Stimulated activated CD8-positive, alpha-beta memory T cell treated with anti-CD3 and anti-CD28 coated beads, Interleukin-12 subunit alpha, Interleukin-12 subunit beta, amount 100 ng/mL, for 24 hours (primary cell): ENCODE results near the gene USB1.

Experiments
- DNase-seq: peaks from one replicate; pipeline ENCODE4 v3.0.0-alpha.2; 2020; ENCODE audit errors: extremely low read depth

USB1 gene, protein sequence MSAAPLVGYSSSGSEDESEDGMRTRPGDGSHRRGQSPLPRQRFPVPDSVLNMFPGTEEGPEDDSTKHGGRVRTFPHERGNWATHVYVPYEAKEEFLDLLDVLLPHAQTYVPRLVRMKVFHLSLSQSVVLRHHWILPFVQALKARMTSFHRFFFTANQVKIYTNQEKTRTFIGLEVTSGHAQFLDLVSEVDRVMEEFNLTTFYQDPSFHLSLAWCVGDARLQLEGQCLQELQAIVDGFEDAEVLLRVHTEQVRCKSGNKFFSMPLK

DNA sequence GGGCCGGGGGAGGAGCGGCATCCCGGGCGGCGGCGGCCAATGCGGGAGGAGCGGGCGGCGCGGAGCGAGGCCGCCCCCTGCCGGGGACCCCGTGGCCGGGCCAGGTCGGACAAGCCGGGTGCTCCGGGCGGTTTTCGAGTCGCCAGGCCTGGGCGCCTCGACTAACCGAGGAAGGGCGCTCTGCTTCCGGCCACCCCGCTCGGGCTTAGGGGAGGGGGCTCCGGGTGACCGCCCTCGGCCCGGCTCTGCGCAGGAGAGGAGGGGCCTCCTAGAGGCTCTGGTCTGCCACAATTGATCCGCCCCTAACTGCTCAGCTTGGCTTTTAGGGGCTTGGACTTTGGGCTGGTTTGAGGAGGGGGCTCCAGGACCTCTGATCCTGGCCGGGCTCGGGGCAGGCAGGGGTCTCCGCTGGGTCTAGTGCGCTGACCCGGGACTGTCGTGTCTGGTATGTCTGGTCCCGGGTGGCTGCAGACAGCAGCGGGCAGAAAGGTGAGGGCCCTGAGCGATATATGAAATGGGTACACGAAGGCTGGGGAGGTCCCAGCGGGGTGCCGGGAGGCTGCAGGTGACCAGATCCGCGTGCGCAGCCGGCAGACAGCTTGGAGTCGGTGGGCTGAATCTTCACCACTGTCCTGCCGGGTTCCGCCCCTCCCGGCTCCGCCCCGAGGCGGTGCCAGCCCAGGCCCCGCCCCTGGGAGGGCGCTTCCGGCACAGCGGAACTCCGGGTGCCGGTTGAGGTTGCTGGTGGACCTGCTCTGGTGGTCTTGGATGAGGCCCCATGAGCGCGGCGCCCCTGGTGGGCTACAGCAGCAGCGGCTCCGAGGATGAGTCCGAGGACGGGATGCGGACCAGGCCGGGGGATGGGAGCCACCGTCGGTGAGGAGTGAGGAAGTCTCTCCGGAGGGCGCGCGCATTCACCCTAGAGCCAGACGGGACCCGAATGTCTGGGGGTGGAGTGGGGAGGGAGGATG lies at the start of gene USB1:
Gene USB1 (plus strand): TSS at position 702 of the 971 bp plus-strand sequence. CDS start 77 bp downstream, at position 779.
- DNase-seq: peak; percentile 64

DNA sequence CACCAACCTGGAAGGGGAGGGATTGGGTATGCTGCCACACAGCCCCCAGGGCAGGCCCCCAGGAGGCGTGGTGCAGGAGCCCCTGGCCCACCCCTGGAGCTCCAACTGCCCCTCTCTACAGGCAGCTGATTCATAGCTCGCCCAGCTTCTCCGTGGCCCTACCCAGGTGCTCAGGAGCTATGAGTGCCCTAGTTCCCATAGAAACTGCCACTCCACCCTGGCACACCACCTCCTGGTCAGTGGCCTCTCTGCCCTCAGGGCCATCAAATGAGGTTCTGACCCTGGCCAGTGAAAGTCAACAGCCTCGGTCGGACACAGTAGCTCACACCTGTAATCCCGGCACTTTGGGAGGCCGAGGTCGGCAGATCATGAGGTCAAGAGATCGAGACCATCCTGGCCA lies 48.3 kb upstream of the USB1 start:
- DNase-seq: no peak

DNA sequence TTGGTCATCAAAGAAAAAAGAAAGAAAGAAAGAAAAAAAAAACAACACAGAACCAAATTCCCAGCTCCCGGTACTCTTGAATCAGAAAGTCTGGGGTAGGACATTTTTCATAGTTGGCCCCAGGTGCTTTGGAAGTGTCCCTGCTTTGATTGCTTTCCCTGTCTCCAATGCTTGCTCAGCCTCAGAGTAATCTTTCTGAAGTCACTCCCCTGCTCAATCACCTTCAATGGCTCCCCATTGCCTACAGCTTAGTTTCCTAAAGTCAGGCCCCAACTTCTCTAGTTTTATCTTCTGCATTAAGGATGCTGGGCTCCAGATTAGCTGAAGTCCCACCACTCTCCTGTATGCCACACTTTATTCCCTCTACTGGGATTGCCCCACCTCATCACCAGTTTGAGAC lies 47.4 kb upstream of the USB1 start:
- DNase-seq: no peak

DNA sequence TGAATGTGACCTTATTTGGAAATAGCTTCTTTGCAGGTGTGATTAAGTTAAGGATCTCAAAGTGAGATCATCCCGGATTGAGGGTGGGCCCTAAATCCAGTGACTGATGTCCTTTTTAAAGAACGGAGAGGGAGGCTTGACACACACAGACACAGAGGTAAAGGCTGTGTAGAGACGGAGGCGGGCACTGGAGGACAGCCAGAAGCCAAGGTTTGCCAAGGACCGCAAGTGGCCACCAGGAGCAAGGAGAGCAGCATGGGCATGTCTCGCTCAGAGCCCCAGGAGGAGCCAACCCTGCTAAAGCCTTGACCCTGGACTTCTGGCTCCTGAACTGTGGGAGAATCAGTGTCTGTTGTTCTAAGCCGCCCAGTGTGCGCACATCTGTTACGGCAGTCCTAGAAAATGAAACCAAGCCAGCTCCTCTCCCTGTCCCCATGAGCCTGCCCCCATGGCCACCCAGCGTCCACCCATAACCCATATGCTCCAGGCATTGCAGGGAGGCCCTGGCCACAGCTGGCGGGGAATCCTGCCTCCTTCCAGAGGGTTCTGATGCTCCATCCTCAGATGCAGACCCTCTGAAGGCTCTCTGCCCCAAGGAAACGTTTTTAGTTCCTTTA lies 45.5 kb upstream of the USB1 start:
- DNase-seq: no peak

DNA sequence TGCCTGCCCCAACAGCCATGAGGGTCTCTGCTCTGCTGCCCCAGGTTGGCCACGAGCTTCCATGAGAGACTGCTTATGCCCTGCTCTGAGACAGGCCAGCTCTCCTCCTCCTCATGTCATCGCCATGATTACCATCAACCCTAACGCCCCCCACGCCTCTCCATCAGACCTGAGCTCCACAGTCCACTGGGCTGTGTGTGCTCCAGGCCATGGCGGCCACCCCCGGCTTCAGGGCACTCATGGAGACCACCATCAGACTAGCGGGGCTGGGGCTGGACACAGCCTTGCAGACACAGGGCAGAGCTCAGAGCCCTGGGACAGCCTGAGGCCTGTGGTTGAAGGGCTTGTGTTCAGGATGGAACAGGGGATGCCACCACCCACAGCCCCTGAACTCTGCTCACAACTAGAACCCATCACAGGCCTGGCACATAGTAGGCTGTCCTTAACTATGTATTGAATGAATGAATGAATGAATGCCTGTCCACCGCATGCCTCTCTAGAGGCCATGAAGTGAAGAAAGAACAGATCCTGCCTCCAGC lies 44.9 kb upstream of the USB1 start:
- DNase-seq: no peak

DNA sequence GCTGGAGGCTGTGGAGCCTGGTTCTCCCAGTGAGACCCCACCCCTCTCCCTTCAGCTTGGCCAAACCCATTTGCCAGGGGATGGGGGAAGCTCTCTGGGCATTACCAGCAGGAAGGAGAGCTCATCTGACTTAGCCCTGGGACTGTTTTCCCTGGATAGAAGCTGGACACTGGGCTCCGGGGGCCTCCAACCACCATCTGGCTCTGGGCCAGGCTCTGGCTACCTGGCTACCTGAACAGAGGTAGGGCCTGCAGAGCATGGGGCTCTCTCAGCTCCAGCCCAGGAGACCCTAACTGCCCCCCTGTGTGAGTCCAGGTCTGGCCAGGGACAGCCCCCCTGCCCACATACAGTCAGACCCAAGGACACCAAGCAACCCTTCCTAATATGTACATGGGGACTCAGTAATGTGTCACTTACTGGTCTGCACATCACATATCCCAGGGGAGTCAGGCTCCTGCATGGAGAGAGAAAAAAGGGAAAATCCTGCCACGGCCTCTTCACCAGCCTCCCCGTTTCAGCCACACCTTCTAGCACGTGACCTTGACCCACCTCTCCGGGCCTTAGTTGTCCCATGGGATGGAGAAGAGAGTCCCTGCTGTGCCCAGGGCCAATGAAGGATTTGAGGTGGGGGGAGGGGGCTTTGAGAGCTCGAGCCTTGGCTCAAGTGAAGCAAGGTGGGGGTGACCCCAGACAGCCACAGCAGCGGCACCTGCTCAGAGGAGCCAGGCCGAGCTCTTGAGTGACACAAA lies 44.1 kb upstream of the USB1 start:
- DNase-seq: no peak

DNA sequence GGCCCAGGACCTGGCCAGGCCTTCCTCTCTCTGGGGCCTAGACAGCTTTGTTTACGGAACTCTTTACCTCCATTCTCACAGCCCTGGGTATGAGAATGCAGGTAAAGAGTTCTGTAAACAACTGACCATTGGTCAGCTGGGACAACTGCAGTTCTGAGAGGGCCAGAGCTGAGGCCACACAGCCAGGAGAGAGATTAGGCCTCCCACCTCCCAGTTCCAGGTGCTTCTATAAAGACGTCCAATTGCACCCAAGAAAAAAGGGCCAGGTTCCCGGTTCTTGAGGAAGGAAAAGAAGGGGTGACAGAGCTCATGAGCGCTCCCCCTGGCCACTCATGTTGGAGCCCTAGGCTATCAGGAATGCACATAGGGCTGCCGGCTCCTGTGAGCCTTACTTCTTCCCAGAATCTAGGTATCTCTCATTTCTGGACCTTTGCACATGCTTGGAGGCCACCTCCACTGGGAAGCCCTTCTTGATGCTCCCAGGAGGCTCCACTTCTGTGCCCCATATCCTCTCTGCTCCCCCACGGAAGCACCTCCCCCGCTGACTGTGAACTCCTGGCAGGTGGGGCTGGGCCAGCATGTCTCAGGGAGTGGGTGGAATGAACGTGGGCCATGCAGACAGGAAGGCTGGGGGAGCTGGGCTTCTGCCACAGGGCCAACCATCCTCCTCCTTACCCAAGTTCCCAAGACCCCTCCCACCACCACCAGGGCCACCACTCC lies 43.4 kb upstream of the USB1 start:
- no peak for DNase-seq

DNA sequence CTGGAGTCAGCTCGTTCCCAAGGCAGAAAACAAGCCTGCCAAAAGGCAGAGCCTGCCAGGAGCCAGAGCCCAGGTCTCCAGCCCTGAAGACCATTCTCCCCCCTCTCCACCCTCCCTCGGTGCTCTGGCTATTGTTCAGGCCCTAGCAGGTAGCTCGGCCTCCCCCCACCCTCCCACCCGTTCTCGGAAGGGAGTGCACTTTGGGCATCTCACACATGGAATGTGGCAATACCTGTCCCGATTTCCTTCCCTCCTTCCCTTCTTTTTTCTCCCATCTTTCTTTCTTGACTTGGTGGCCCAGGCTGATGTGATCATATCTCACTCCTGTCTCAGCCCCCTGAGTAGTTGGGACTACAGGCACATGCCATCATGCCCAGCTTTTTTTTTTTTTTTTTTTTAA lies 42.7 kb upstream of the USB1 start:
- DNase-seq: no peak

DNA sequence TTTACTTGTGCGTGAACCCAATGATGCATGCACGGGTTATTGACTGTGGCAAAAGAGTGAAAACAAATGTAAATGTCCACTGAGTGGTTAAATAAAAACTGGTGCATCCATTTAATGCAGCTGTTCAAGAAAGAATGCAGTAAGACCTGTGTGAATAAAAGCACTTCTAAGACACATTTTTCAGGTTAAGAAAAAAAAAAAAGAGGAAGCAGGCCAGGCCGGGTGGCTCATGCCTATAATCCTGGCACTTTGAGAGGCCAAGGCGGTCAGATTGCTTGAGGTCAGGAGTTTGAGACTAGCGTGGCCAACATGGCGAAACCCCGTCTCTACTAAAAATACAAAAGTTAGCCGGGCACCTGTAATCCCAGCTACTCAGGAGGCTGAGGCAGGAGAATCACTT lies 42.1 kb upstream of the USB1 start:
- no peak for DNase-seq

DNA sequence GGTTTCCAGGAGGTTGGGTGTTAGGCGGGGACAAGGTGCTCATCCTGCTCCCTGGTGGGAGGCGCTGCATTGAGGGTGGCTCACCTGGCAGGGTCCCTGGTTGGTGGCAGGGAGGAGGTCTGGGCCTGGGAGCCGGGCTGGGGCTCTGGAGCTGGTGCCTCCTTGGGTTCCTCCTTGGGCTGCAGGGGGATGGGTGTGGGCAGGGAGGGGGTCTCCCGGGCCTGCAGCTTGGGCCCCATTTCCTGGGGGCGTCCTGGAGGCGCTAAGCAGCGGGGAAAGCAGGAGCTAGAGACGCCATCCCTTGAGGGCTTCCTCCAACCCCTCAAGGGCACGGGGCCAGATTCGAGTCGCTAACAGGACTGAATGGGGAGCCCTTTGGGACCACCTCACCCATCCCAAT lies 41.4 kb upstream of the USB1 start:
- no peak for DNase-seq

DNA sequence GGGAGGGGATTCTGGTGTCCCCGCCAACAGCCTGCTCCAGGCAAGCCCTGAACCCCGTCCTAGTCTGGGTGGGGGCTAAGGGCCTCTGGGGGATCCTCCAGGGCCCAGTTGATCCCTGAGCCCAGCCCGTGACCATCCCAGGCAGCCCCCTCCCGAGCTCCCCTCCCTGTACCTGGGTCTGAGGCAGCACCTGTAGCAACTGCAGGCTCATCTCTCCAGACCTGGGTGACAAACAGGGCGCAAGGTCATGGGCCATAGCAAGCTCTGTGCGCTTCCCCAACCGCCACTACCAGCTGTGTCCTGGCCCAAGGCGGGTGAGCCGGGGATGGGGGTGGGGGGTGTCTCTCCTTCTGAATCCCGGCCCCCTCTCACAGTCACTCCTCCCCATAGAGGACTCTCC lies 40.9 kb upstream of the USB1 start:
- DNase-seq: no peak

DNA sequence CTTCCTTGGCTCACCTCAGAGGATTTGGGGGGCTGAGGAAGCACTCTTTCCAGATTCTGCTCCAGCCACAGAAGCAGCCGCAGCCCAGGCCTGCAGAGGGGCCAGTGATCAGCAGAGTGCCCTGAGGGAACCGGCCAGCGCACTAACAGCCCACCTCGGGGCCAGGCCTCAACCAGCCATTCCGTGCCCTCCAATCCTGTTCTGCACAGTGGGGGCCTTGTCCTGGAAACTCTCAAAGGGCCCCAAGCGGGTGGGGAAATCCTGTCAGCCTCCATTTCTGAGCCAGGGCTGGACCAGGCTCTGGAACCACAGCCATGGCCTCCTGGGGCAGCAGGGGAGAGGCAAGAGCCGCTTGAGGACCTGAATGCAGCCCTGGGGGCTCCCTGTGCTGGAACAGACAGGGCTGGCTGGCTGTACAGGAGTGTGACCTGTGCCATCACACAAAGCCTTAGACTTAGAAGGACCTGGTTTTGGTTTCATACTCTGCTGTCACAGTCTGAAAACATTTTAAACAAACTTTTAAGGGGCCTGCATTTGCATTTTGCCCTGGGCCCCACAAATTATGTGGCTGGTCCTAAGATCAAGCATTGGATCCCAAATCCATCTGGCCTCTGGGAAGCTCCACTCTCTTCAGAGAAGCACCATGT lies 40.3 kb upstream of the USB1 start:
- no peak for DNase-seq

DNA sequence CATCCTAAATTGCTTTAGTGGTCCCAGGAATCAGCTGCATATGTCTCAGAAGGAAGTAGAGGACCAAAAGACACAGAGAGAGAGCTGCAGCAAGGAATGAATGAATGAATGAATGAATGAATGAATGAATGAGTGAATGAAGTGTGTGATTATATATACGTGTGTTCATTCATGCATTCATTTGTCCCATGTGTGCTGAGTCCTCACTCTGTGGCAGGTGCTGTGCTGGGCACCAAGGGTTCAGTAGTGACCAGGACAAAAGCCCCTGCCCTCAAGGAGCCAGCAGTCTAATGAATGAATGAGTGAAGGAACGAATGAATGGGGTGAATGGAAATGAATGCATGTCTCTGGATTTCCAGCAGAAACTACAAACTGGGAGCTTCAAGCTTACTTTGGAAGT lies 39.7 kb upstream of the USB1 start:
- no peak for DNase-seq

DNA sequence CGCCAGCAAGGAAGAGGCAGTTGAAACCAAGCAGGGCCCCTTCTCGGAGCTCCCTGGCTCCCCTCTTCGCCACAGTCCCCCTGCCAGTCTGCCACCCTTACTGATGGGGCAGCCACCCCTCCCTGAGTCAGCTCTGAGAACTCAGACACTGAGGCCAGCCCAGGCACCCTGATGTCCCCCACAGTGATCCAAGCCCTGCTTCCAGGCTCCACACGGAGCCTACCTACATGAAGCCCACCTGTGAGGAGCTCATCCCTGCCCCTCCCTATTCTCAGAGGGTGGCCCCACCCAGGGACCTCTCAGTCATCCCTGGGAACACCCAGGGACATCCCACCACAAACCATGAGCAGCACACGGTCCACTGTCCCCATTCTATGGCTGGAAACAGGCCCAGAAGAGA lies 39.2 kb upstream of the USB1 start:
- no peak for DNase-seq

DNA sequence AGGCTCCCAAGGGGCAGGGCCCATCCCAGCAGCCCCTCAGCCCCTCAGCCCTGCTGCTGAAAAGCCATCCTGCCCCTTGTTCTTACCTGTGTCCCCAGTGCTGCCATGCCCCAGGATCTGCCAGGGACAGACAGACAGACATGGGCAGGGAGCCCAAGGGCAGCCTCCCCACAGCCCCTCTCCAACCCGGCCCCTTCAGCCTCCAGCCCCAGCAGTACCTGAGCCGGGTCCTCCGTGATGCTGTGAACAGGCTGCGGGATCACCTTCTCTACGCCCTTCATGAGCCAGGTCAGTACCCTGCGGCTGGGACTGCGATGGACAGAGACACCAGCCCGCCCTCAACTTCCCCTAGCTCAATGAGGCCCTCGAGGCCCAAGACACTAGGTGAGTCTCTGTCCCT lies 38.5 kb upstream of the USB1 start:
- no peak for DNase-seq

DNA sequence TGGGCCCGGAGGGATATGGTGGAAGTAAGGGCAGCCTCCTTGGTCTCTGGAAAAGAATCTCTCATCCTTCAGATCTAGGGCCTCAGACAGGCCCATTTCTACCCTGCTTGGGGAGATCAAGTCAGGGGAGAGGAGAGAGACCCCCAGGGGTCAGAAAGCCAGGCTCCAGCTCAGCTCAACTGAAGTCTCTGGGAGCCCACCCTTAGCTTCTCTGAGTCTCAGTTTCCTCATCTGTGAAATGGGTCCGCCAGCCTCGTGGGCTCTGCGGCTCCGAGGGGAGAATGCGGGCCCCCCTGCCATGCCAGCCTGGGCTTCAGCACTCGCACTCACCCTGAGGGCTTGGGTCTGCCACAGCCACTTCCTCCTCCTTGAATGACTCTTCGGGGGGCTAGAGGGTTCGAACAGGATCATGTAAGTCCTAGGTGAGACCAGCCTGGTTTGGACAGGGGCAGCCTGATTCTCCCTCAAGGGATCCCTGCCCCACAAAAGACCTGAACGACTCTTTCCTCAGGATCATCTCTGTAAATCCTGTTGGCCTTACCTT lies 37.0 kb upstream of the USB1 start:
- no peak for DNase-seq

DNA sequence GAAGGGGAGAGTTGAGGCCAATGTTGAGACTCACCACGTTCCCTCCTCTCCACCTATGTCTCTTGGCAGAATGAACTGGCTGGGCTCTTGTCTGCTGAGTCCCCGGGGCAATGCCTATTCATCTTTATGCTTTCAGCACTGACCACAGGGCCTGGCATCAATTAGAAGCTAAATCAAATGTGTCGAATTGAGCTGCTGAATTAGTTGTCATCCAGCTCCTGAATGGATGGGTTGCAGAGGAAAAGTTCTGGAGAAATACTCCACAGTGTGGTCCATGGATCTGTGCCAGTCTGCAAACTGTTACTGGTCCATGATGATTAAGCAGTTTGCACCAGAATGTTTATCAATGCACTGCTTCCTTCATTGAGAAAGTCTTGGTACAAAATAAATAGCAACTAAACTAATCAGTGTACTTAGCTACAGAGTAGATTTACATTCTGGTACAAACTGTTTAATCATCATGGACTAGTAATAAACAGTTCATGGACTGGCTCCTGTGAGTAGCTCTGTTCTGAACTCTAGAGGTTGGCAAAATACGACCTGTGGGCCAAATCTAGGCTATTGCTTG lies 34.9 kb upstream of the USB1 start:
- DNase-seq: no peak

DNA sequence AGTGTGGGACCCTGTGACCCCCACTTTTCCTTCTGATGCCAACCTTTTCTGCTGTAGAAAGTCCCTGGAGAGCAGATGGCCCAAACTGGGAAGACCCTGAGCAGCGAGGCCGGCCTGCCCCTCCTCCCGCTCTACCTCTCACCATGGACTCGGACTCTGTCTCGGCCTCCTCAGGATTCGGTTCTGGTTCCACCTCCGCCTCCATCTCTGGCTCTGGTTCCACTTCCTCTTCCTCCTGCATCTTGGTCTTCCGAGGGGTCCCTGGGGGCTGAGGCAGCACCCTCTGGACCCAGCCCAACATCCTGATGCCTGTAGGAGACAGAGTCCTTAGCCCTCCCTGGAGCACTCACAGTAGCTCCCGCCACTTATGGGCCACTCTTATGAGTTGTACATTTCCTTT lies 34.2 kb upstream of the USB1 start:
- DNase-seq: no peak

DNA sequence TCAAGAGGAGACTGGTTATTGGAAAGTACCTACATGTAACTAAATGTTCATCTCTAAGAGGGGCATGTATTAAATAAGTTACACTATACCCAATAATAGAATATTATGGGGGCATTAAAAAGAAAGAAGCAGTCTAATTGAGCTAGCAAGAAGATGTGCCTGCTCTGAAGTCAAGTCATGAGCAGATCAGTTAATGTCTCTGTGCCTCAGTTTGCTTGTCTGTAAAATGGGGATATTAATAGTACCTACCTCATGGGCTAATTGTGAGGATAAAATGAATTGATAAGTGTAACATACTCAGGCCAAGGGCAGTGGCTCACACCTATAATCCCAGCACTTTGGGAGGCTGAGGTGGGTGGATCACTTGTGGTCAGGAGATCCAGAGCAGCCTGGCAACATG lies 33.3 kb upstream of the USB1 start:
- no peak for DNase-seq
